Stimulated activated memory B cell treated with anti-CD40 and anti-IgM and Interleukin-4, amounts not matched to agents 10 μg/mL and 1 μg/mL and 100 μg/mL, for 72 hours (primary cell): ENCODE results near the gene SUCO.
A peak's percentile ranks its signal among the peaks of the same experiment; 100 is the strongest.
"Not testable (repeated sequence)": the region's sequence is repeated elsewhere in the genome, so short reads cannot be mapped to it uniquely, and the experiment has no call there.

Experiments
- ATAC-seq: fragments of 150-1000 bp; cut with Tn5 transposase; 2 replicates; pipeline ENCODE4 v1.10.0; 2021
- H3K27ac Mint-ChIP-seq: one replicate; pipeline ENCODE4 v1.8.0; 2022; ENCODE audit warnings: mild to moderate bottlenecking, mixed read lengths
- H3K27me3 Mint-ChIP-seq: one replicate; pipeline ENCODE4 v1.8.0; 2022; ENCODE audit warnings: mixed read lengths
- H3K36me3 Mint-ChIP-seq: one replicate; pipeline ENCODE4 v1.8.0; 2022; ENCODE audit warnings: mixed read lengths
- H3K4me1 Mint-ChIP-seq: one replicate; pipeline ENCODE4 v1.8.0; 2022; ENCODE audit warnings: mixed read lengths
- H3K4me3 Mint-ChIP-seq: one replicate; pipeline ENCODE4 v1.8.0; 2022; ENCODE audit warnings: mild to moderate bottlenecking, moderate library complexity, mixed read lengths
- H3K9me3 Mint-ChIP-seq: one replicate; pipeline ENCODE4 v1.8.0; 2022; ENCODE audit warnings: mixed read lengths

Gene SUCO

GRCh38 chr1:172578586-172578985, 45.6 kb downstream of the SUCO start:
- Mint-ChIP-seq H3K27ac (no peak overlapping the region), H3K36me3 (peaks cover 29% of the 10 kb centered on the region), H3K4me1 (no peaks in the 10 kb centered on the region), H3K27me3 (no peaks in the 10 kb centered on the region), H3K4me3 (no peak overlapping the region), H3K9me3 (no peaks in the 10 kb centered on the region)
- no peak for ATAC-seq

DNA sequence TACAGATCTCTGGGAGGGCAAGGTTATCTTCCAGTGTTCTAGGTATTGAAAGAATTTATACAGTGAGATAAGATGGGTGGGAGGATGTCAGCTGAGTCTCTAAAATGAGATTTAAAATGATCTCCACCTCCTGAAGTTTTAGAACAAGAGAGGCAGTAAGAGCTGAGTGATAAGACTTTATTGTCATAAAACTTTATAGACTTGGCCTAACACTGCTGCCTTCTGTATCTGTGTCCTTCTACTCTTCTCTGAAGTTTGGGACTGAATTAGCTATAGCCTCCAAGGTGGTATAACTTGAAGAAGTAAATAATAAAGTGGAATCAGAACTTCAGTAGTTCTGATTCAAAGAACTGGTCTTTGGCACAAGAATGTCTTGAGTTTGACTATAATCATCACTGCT, 48.3 kb downstream of the SUCO start:
- Mint-ChIP-seq H3K27me3 (no peaks in the 10 kb centered on the region), H3K9me3 (no peaks in the 10 kb centered on the region), H3K36me3 (peaks cover 29% of the 10 kb centered on the region), H3K4me1 (no peaks in the 10 kb centered on the region), H3K4me3 (no peak overlapping the region), H3K27ac (no peak overlapping the region)
- ATAC-seq = no peak

DNA sequence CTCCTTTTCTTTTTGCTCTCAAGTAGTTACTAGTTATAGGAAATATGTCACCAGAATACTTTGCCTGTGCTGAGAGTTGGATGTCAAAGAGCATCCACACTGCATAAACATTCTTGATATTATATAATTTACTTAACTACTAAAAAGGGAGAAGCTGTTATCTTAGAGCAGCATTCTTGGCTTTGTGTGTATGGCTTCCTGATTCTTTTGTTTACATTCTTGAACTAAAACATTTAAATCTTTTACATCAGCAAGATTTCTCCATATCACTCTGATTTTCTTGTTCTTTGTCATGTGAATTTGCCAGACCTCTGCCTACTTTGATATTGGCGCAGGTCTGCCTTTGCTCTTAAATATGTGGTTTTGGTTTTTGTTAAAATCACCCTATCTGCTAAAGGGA, 48.8 kb downstream of the SUCO start:
- no peak overlapping the region for H3K4me3 Mint-ChIP-seq
- H3K4me1 Mint-ChIP-seq = no peaks in the 10 kb centered on the region
- no peak for ATAC-seq
- H3K27me3 Mint-ChIP-seq = no peaks in the 10 kb centered on the region
- no peak overlapping the region for H3K27ac Mint-ChIP-seq
- H3K9me3 Mint-ChIP-seq = no peaks in the 10 kb centered on the region
- H3K36me3 Mint-ChIP-seq = peaks cover 29% of the 10 kb centered on the region

DNA sequence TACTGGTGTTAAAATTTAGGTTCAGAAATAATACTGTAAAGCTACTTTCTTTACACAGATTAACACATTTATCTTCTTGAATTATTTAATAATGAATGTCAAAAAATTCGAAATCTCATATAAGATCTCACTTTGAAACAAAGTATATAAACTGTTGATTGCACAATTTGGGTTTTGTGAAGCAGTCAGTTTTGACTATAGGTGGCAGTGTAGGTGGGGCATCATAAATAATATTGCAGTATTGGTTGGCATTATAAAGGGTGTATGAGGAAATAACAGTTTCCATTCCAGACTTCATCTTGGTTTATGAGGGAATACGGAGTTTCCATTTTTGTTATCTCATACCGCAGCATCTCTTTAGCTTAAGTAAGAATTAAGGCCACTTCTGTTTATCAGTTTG, 49.9 kb downstream of the SUCO start:
- H3K36me3 Mint-ChIP-seq = peaks cover 28% of the 10 kb centered on the region
- ATAC-seq = no peak
- no peaks in the 10 kb centered on the region for H3K4me1 Mint-ChIP-seq

DNA sequence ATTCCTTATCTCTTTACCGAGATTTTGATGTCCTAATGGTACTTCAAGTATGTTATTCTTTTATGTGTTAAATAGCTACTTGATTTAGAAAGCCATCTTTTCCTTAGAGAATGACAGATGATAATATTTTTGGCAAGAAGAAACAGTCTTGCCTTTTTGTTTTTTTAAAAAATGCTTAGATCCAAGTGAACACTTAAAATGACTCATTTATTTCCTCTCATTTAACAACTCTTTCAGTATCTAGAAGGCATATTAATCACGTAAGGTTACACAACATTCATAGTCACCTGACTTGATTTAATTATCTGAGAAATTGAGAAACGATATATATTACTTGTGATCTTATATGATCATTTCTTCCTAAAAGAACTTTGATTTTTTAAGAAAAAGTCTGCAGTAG, 52.4 kb downstream of the SUCO start:
- no peaks in the 10 kb centered on the region for H3K27me3 Mint-ChIP-seq
- no peaks in the 10 kb centered on the region for H3K9me3 Mint-ChIP-seq
- peaks cover 32% of the 10 kb centered on the region for H3K36me3 Mint-ChIP-seq
- ATAC-seq = no peak
- H3K27ac Mint-ChIP-seq = no peak overlapping the region
- H3K4me1 Mint-ChIP-seq = no peaks in the 10 kb centered on the region
- H3K4me3 Mint-ChIP-seq = no peak overlapping the region

More for the DNA sequence above, 49.9 kb downstream of the SUCO start:
- Mint-ChIP-seq H3K9me3 (no peaks in the 10 kb centered on the region), H3K4me3 (no peak overlapping the region), H3K27ac (no peak overlapping the region), H3K27me3 (no peaks in the 10 kb centered on the region)

DNA sequence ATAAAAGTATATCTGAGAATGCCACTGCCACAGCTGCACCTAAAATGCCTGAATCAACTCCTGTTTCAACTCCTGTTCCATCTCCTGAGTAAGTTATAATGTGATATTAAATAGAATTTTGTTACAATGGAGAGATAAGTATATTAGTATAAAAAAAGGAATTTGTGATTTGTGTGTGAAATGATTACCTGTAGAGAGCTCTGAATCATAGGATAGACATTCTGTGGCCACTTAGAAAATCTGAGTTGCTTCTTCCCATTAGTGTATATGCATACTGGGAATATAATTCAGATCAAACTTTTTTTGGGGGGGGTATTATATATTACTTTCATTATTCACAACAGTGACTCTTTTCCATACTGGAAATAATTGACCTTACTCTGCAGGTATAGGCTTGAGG, 52.9 kb downstream of the SUCO start:
- Mint-ChIP-seq H3K9me3 (no peaks in the 10 kb centered on the region), H3K36me3 (peaks cover 33% of the 10 kb centered on the region)
- ATAC-seq = no peak

DNA sequence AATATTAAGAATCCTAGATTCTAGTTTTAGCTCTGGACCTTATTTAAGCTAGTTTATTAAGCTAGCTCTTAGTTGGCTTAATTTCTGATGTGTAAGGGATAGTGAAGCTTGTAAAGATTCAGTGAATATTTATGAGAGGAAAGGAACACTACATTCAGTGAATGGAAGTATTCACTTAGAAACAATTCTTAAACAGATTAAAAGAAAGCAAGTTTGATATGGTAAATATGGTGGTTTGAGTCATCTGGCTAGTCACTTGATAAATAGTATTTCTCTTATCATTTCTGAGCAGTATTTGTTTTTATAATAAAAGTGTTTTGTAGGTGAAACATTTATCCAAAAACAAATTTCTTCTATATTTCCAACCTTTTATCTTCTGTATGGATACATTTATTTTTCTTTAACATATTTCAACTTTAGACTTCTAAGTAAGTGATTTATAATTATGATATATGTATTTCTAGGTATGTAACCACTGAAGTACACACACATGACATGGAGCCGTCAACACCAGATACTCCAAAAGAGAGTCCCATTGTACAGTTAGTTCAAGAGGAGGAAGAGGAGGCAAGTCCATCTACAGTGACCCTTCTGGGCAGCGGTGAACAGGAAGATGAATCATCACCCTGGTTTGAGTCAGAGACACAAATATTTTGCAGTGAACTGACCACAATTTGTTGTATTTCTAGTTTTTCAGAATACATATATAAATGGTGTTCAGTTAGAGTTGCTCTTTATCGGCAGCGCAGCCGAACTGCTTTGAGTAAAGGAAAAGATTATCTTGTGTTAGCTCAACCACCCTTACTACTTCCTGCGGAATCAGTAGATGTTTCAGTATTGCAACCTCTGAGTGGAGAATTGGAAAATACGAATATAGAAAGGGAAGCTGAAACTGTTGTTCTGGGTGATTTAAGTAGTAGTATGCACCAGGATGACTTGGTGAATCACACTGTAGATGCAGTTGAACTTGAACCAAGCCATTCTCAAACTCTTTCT, 55.6 kb downstream of the SUCO start:
- Mint-ChIP-seq H3K4me3 (no peak overlapping the region), H3K4me1 (no peaks in the 10 kb centered on the region), H3K9me3 (peaks cover 2% of the 10 kb centered on the region), H3K36me3 (peaks cover 51% of the 10 kb centered on the region), H3K27ac (no peak overlapping the region), H3K27me3 (no peaks in the 10 kb centered on the region)
- peak; percentile 34 for ATAC-seq

More for the DNA sequence above, 52.9 kb downstream of the SUCO start:
- Mint-ChIP-seq H3K27ac (no peak overlapping the region), H3K4me1 (no peaks in the 10 kb centered on the region), H3K27me3 (no peaks in the 10 kb centered on the region), H3K4me3 (no peak overlapping the region)

DNA sequence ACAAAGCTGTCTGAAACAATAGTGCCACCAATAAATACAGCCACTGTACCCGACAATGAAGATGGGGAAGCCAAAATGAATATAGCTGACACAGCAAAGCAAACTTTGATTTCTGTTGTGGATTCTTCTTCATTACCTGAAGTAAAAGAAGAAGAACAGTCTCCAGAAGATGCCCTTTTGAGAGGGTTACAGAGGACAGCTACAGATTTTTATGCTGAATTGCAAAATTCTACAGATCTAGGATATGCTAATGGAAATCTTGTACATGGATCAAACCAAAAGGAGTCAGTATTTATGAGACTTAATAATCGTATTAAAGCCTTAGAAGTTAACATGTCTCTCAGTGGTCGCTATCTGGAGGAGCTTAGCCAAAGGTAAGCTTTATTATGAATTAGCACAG, 56.6 kb downstream of the SUCO start:
- Mint-ChIP-seq H3K27ac (no peak overlapping the region), H3K27me3 (no peaks in the 10 kb centered on the region), H3K4me1 (no peaks in the 10 kb centered on the region), H3K36me3 (peaks cover 60% of the 10 kb centered on the region), H3K9me3 (peaks cover 2% of the 10 kb centered on the region), H3K4me3 (no peak overlapping the region)
- ATAC-seq = no peak

GRCh38 chr1:172591429-172591828, 58.5 kb downstream of the SUCO start:
- not testable (repeated sequence) for H3K9me3 Mint-ChIP-seq, H3K27me3 Mint-ChIP-seq, H3K4me3 Mint-ChIP-seq, H3K27ac Mint-ChIP-seq, ATAC-seq, H3K4me1 Mint-ChIP-seq
- peaks cover 79% of the 10 kb centered on the region for H3K36me3 Mint-ChIP-seq

- H3K4me1 Mint-ChIP-seq, H3K4me3 Mint-ChIP-seq, ATAC-seq, H3K9me3 Mint-ChIP-seq, H3K27me3 Mint-ChIP-seq, H3K27ac Mint-ChIP-seq: not testable (repeated sequence)
- H3K36me3 Mint-ChIP-seq = peaks cover 82% of the 10 kb centered on the region
Observed at GRCh38 chr1:172595066-172595465, 62.1 kb downstream of the SUCO start.

DNA sequence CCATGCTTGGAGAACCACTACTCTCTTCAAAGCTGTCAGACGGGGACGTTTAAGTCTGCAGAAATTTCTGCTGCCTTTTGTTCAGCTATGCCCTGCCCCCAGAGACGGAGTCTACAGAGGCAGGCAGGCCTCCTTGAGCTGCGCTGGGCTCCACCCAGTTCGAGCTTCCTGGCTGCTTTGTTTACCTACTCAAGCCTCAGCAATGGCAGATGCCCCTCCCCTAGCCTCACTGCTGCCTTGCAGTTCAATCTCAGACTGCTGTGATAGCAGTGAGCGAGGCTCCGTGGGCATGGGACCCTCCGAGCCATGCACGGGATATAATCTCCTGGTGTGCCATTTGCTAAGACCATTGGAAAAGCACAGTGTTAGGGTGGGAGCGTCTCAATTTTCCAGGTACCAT, 63.8 kb downstream of the SUCO start:
- peaks cover 81% of the 10 kb centered on the region for H3K36me3 Mint-ChIP-seq
- ATAC-seq = not testable (repeated sequence)

DNA sequence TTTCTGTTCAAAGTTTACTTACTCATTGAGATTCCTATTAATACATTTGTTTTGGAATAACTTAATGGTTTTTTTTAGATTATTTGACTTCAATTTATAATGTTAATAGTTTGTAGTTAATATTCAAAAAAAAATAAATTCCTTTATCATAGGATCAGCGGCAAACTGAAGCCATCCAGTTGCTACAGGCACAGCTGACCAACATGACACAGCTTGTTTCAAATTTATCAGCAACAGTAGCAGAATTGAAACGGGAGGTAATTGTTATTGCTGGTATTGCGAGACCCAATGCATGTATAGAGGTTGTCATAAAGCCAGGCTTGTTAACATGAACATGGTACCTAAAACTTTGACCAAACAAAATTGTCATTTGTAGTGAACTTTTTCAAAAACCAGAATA, 67.0 kb downstream of the SUCO start:
- Mint-ChIP-seq H3K27me3 (no peaks in the 10 kb centered on the region), H3K9me3 (no peaks in the 10 kb centered on the region), H3K4me1 (no peaks in the 10 kb centered on the region), H3K27ac (no peak overlapping the region), H3K4me3 (no peak overlapping the region), H3K36me3 (peaks cover 68% of the 10 kb centered on the region)
- no peak for ATAC-seq

More for the DNA sequence above, 63.8 kb downstream of the SUCO start:
- H3K27ac Mint-ChIP-seq, H3K4me1 Mint-ChIP-seq, H3K4me3 Mint-ChIP-seq, H3K9me3 Mint-ChIP-seq, H3K27me3 Mint-ChIP-seq: not testable (repeated sequence)

DNA sequence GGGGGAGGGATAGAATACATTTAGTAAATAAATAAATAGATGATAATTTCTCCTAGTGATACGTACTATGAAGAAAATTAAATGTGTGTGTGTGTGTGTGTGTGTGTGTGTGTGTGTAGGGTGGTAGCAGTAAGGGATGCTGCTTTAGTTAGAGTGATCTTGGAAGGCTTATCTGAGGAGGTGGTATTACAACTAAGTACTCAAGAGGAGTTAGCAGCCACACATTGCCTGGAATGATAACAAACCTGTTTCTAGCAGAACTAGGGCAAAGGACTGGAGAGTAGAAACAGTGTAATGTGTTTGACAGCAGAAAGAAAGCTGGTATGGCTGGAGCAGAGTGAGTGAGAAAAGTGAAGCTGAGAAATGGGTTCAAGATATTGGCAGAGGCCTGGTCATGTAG, 67.7 kb downstream of the SUCO start:
- Mint-ChIP-seq H3K27ac (no peak overlapping the region), H3K4me3 (no peak overlapping the region), H3K27me3 (no peaks in the 10 kb centered on the region), H3K36me3 (peaks cover 63% of the 10 kb centered on the region), H3K4me1 (no peaks in the 10 kb centered on the region), H3K9me3 (no peaks in the 10 kb centered on the region)
- no peak for ATAC-seq

DNA sequence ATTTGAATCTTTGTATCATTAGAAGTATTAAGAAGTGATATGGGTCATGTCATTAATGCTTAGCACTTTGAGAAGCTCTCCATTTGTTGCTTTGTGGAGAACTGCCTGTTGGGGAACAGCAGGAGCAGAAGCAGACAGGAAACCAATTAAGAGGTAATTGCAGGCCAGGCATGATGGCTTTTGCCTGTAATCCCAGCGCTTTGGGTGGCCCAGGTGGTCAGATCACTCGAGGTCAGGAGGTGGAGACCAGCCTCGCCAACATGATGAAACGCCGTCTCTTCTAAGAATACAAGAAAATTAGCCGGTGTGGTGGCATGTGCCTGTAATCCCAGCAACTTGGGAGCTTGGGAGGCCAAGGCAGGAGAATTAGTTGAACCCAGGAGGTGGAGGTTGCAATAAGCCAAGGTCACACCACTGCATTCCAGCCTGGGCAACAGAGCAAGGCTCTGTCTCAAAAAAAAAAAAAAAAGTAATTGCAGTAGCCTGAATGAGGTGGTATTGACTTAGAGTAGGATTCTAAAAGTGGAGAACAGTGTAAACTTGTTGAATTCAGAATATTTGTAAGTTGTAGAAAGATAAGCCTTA, 68.2 kb downstream of the SUCO start:
- Mint-ChIP-seq H3K4me1 (no peaks in the 10 kb centered on the region), H3K27ac (no peak overlapping the region), H3K4me3 (no peak overlapping the region), H3K9me3 (no peaks in the 10 kb centered on the region), H3K27me3 (no peaks in the 10 kb centered on the region), H3K36me3 (peaks cover 58% of the 10 kb centered on the region)
- ATAC-seq = no peak

- Mint-ChIP-seq H3K9me3 (no peaks in the 10 kb centered on the region), H3K27me3 (no peaks in the 10 kb centered on the region), H3K36me3 (peaks cover 52% of the 10 kb centered on the region), H3K4me3 (no peak overlapping the region), H3K27ac (no peak overlapping the region), H3K4me1 (no peaks in the 10 kb centered on the region)
- ATAC-seq = no peak
Observed at GRCh38 chr1:172602706-172603105, 69.8 kb downstream of the SUCO start.

DNA sequence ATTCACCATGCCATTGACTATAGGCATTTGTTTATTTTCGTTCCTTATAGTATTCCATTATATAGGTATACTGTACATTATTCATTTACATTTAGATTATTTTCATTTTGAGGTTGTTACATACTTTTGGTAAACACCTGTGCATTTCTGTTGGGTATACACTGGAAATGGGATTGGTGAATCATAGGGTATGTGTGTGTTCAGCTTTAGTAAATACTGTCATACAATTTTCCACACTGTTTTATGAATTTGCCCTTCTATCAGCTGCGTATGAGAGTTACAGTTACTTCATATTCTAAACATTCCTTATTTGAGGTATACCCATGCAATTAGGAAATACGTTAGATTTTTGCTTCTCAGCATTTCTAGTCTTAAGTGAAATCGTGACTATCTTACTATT, 70.9 kb downstream of the SUCO start:
- H3K4me1 Mint-ChIP-seq = no peaks in the 10 kb centered on the region
- H3K27me3 Mint-ChIP-seq = no peaks in the 10 kb centered on the region
- no peak for ATAC-seq
- H3K36me3 Mint-ChIP-seq = peaks cover 45% of the 10 kb centered on the region
- H3K9me3 Mint-ChIP-seq = no peaks in the 10 kb centered on the region
- no peak overlapping the region for H3K4me3 Mint-ChIP-seq
- no peak overlapping the region for H3K27ac Mint-ChIP-seq
